Suppressor macrophage treated with lipopolysaccharide for 4 hours (primary cell): ENCODE measurements around the gene SNU13.
"Not testable (repeated sequence)": the region's sequence is repeated elsewhere in the genome, so short reads cannot be mapped to it uniquely, and the experiment has no call there.

Experiments
- DNase-seq: peaks from one replicate; pipeline ENCODE4 v3.0.0-alpha.2; 2020

SNU13 gene

GRCh38 chr22:41676134-41676533, 12.5 kb downstream of the SNU13 start:
- DNase-seq = no peak

GRCh38 chr22:41674846-41675340, 13.8 kb downstream of the SNU13 start:
- no peak for DNase-seq

- no peak for DNase-seq
Observed at GRCh38 chr22:41672780-41673509, 15.7 kb downstream of the SNU13 start.

- DNase-seq = not testable (repeated sequence)
Observed at GRCh38 chr22:41672096-41672495, 16.6 kb downstream of the SNU13 start.

GRCh38 chr22:41668971-41669911, 19.4 kb downstream of the SNU13 start:
- DNase-seq = no peak

GRCh38 chr22:41664951-41665350, 23.7 kb downstream of the SNU13 start:
- no peak for DNase-seq

- DNase-seq = no peak
Observed at GRCh38 chr22:41664490-41664889, 24.2 kb downstream of the SNU13 start.

GRCh38 chr22:41663594-41663993, 25.1 kb downstream of the SNU13 start:
- not testable (repeated sequence) for DNase-seq

GRCh38 chr22:41661713-41662112, 27.0 kb downstream of the SNU13 start:
- no peak for DNase-seq

- no peak for DNase-seq
Observed at GRCh38 chr22:41661088-41661487, 27.6 kb downstream of the SNU13 start.

GRCh38 chr22:41660416-41660815, 28.3 kb downstream of the SNU13 start:
- no peak for DNase-seq

- DNase-seq = no peak
Observed at GRCh38 chr22:41659941-41660340, 28.7 kb downstream of the SNU13 start.

- no peak for DNase-seq
Observed at GRCh38 chr22:41658869-41659268, 29.8 kb downstream of the SNU13 start.

- no peak for DNase-seq
Observed at GRCh38 chr22:41657709-41658108, 31.0 kb downstream of the SNU13 start.

GRCh38 chr22:41656556-41656955, 32.1 kb downstream of the SNU13 start:
- no peak for DNase-seq

GRCh38 chr22:41654322-41654721, 34.3 kb downstream of the SNU13 start:
- no peak for DNase-seq

GRCh38 chr22:41650821-41651220, 37.8 kb downstream of the SNU13 start:
- DNase-seq = no peak

GRCh38 chr22:41650229-41650628, 38.4 kb downstream of the SNU13 start:
- no peak for DNase-seq

GRCh38 chr22:41648432-41648831, 40.2 kb downstream of the SNU13 start:
- DNase-seq = no peak

GRCh38 chr22:41647771-41648170, 40.9 kb downstream of the SNU13 start:
- DNase-seq = no peak

- no peak for DNase-seq
Observed at GRCh38 chr22:41642331-41643110, 46.1 kb downstream of the SNU13 start.

GRCh38 chr22:41641854-41642253, 46.8 kb downstream of the SNU13 start:
- no peak for DNase-seq

- no peak for DNase-seq
Observed at GRCh38 chr22:41638748-41639147, 49.9 kb downstream of the SNU13 start.
